Measurements from ENCODE around the gene FMR1. TPM values are rescaled to one million over a fixed set of nuclear protein-coding genes. Genes with fewer than 3 reads are reported as not detected.

Gene FMR1
- total RNA-seq, 1 donor, result 13.5 TPM

Small RNA genes lying within 50 kb of the gene (small RNA-seq; reads per million reads assigned to genes)
- gene RF02118, result not detected

Other genes starting within 250 kb of the FMR1 start
- gene FMR1NB, start 69.4 kb downstream of the FMR1 start, total RNA-seq, result not detected

Measured in hematopoietic multipotent progenitor cell (in vitro differentiated cells).